ENCODE measurements around the gene MTR. TPM values are rescaled to one million over a fixed set of nuclear protein-coding genes. Genes with fewer than 3 reads are reported as not detected.
A peak's percentile ranks its signal among the peaks of the same experiment; 100 is the strongest.

MTR gene
- total and polyA plus RNA-seq, 9 of the 15 experiments (the other 6 are each of a cell fraction or from before 2014, with no cell fraction given): 3.4 to 44.3 (median 20.3) TPM

DNA sequence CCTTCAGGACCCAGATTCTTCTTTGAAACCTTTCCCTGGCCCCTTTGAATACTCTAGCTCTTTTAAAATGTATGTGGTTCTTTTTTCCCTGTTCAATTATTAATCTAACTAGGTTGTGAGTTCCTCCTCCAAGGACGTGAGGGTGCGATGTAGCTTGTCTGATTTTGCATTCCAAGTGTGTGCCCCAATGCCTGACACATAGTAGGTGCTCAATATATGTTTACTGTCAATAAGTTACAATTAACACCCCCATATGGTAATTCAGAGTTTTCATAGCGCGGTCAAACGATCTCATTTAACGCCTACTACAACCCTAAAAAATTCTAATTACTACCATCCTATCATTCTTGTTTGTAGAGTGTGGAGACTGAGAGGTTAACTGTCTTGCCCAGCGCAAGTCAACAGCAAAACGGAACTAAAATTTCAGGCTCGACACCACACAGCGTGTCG lies 482 bp upstream of the MTR start (continued):
- TF ChIP-seq NCOA6 (IDR thresholded peaks at IDR 0.05) (no peak), ZNF146 (CRISPR knock-in tag; IDR thresholded peaks at IDR 0.05; ENCODE audit: unreplicated experiment) (no peak), ERF (CRISPR knock-in tag; IDR thresholded peaks at IDR 0.05) (0 out of 2 replicates have a peak, but pooled peaks have one; percentile 13), TCF3 (CRISPR knock-in tag; IDR thresholded peaks at IDR 0.05) (0 out of 2 replicates have a peak, but pooled peaks have one; percentile 15), ETV5 (CRISPR knock-in tag; IDR thresholded peaks at IDR 0.05; ENCODE audit: low read depth) (no peak), MEF2D (tag; conservative IDR thresholded peaks at IDR 0.05; ENCODE audit: low read depth) (peak; percentile 53; the same call in 1 of the 2 replicates), GATAD2A (IDR thresholded peaks at IDR 0.05) (peak; percentile 18; the same call in 1 of the 2 replicates), MTF1 (CRISPR knock-in tag; IDR thresholded peaks at IDR 0.05; ENCODE audit: borderline replicate concordance) (no peak), ELF2 (CRISPR knock-in tag; IDR thresholded peaks at IDR 0.05) (0 out of 2 replicates have a peak, but pooled peaks have one; percentile 78), FOXA3 (CRISPR knock-in tag; conservative IDR thresholded peaks at IDR 0.05 in 1 of 2, IDR thresholded peaks at IDR 0.05 in 1 of 2) (peak in 1 of 2 experiments; percentile 39; a peak in 1 of 4 replicates), ARID1B (IDR thresholded peaks at IDR 0.05) (no peak)
- TF ChIP-seq, protein P1, sequence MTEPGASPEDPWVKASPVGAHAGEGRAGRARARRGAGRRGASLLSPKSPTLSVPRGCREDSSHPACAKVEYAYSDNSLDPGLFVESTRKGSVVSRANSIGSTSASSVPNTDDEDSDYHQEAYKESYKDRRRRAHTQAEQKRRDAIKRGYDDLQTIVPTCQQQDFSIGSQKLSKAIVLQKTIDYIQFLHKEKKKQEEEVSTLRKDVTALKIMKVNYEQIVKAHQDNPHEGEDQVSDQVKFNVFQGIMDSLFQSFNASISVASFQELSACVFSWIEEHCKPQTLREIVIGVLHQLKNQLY (CRISPR knock-in tag; conservative IDR thresholded peaks at IDR 0.05): no peak
- TF ChIP-seq, protein P2, sequence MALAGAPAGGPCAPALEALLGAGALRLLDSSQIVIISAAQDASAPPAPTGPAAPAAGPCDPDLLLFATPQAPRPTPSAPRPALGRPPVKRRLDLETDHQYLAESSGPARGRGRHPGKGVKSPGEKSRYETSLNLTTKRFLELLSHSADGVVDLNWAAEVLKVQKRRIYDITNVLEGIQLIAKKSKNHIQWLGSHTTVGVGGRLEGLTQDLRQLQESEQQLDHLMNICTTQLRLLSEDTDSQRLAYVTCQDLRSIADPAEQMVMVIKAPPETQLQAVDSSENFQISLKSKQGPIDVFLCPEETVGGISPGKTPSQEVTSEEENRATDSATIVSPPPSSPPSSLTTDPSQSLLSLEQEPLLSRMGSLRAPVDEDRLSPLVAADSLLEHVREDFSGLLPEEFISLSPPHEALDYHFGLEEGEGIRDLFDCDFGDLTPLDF (CRISPR knock-in tag; IDR thresholded peaks at IDR 0.05): peak; percentile 0; the same call in 1 of the 2 replicates
- TF ChIP-seq, protein P3, sequence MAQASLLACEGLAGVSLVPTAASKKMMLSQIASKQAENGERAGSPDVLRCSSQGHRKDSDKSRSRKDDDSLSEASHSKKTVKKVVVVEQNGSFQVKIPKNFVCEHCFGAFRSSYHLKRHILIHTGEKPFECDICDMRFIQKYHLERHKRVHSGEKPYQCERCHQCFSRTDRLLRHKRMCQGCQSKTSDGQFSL (CRISPR knock-in tag; IDR thresholded peaks at IDR 0.05): no peak
- TF ChIP-seq, protein P3 (tag; IDR thresholded peaks at IDR 0.05): no peak
- TF ChIP-seq, protein P4, sequence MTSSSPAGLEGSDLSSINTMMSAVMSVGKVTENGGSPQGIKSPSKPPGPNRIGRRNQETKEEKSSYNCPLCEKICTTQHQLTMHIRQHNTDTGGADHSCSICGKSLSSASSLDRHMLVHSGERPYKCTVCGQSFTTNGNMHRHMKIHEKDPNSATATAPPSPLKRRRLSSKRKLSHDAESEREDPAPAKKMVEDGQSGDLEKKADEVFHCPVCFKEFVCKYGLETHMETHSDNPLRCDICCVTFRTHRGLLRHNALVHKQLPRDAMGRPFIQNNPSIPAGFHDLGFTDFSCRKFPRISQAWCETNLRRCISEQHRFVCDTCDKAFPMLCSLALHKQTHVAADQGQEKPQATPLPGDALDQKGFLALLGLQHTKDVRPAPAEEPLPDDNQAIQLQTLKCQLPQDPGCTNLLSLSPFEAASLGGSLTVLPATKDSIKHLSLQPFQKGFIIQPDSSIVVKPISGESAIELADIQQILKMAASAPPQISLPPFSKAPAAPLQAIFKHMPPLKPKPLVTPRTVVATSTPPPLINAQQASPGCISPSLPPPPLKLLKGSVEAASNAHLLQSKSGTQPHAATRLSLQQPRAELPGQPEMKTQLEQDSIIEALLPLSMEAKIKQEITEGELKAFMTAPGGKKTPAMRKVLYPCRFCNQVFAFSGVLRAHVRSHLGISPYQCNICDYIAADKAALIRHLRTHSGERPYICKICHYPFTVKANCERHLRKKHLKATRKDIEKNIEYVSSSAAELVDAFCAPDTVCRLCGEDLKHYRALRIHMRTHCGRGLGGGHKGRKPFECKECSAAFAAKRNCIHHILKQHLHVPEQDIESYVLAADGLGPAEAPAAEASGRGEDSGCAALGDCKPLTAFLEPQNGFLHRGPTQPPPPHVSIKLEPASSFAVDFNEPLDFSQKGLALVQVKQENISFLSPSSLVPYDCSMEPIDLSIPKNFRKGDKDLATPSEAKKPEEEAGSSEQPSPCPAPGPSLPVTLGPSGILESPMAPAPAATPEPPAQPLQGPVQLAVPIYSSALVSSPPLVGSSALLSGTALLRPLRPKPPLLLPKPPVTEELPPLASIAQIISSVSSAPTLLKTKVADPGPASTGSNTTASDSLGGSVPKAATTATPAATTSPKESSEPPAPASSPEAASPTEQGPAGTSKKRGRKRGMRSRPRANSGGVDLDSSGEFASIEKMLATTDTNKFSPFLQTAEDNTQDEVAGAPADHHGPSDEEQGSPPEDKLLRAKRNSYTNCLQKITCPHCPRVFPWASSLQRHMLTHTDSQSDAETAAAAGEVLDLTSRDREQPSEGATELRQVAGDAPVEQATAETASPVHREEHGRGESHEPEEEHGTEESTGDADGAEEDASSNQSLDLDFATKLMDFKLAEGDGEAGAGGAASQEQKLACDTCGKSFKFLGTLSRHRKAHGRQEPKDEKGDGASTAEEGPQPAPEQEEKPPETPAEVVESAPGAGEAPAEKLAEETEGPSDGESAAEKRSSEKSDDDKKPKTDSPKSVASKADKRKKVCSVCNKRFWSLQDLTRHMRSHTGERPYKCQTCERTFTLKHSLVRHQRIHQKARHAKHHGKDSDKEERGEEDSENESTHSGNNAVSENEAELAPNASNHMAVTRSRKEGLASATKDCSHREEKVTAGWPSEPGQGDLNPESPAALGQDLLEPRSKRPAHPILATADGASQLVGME (CRISPR knock-in tag; IDR thresholded peaks at IDR 0.05): no peak
- TF ChIP-seq, protein P5, sequence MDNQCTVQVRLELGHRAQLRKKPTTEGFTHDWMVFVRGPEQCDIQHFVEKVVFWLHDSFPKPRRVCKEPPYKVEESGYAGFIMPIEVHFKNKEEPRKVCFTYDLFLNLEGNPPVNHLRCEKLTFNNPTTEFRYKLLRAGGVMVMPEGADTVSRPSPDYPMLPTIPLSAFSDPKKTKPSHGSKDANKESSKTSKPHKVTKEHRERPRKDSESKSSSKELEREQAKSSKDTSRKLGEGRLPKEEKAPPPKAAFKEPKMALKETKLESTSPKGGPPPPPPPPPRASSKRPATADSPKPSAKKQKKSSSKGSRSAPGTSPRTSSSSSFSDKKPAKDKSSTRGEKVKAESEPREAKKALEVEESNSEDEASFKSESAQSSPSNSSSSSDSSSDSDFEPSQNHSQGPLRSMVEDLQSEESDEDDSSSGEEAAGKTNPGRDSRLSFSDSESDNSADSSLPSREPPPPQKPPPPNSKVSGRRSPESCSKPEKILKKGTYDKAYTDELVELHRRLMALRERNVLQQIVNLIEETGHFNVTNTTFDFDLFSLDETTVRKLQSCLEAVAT (IDR thresholded peaks at IDR 0.05): peak in 1 of 2 experiments; percentile 75; a peak in 2 of 4 replicates

Measured in K562 (cell line).